ENCODE data around the gene SNX32. TPM values are rescaled to one million over a fixed set of nuclear protein-coding genes. Genes with fewer than 3 reads are reported as not detected.
A peak's percentile ranks its signal among the peaks of the same experiment; 100 is the strongest.

SNX32 gene
- total and polyA plus RNA-seq, 2 of the 13 experiments (the other 11 are each of a cell fraction or from before 2014, with no cell fraction given), result 0.09 to 0.34 TPM

GRCh38 chr11:65860278-65861164 is 26.8 kb downstream of the SNX32 start, which contains the start of gene MUS81 (continued):
- TF ChIP-seq ZNF34 (CRISPR knock-in tag; IDR thresholded peaks at IDR 0.05; ENCODE audit: borderline replicate concordance) (no peak), ZBTB4 (CRISPR knock-in tag; IDR thresholded peaks at IDR 0.05; ENCODE audit: borderline replicate concordance) (no peak), MED13 (CRISPR knock-in tag; IDR thresholded peaks at IDR 0.05) (no peak), TOPORS (CRISPR knock-in tag; IDR thresholded peaks at IDR 0.05) (no peak), ZNF138 (CRISPR knock-in tag; IDR thresholded peaks at IDR 0.05; ENCODE audit: low read depth) (0 out of 2 replicates have a peak, but pooled peaks have one; percentile 56), SETDB1 (CRISPR knock-in tag; IDR thresholded peaks at IDR 0.05; ENCODE audit: borderline replicate concordance) (no peak), KMT2B (CRISPR knock-in tag; IDR thresholded peaks at IDR 0.05) (peak; percentile 57; the same call in 1 of the 2 replicates), ZNF20 (CRISPR knock-in tag; IDR thresholded peaks at IDR 0.05) (no peak; the same call in 1 of the 2 replicates), THAP8 (CRISPR knock-in tag; IDR thresholded peaks at IDR 0.05; ENCODE audit: borderline replicate concordance) (no peak; the same call in 1 of the 2 replicates), MAFG (CRISPR knock-in tag; IDR thresholded peaks at IDR 0.05) (no peak), SUZ12 (IDR thresholded peaks at IDR 0.05; ENCODE audit: low read depth, low read length) (no peak), ZNF766 (CRISPR knock-in tag; IDR thresholded peaks at IDR 0.05; ENCODE audit: borderline replicate concordance) (0 out of 2 replicates have a peak, but pooled peaks have one; percentile 18), RERE (CRISPR knock-in tag; IDR thresholded peaks at IDR 0.05; ENCODE audit: low read depth) (no peak; the same call in 1 of the 2 replicates), MYC (CRISPR knock-in tag; IDR thresholded peaks at IDR 0.05; ENCODE audit: borderline replicate concordance) (peak; percentile 47; the same call in 1 of the 2 replicates), ZNF597 (CRISPR knock-in tag; IDR thresholded peaks at IDR 0.05) (no peak), ZNF747 (CRISPR knock-in tag; IDR thresholded peaks at IDR 0.05; ENCODE audit: borderline replicate concordance) (peak; percentile 29), SIX4 (CRISPR knock-in tag; IDR thresholded peaks at IDR 0.05) (no peak), BCL6 (CRISPR knock-in tag; IDR thresholded peaks at IDR 0.05) (peak; percentile 16)
